ENCODE data around the gene RAB37.
A peak's percentile ranks its signal among the peaks of the same experiment; 100 is the strongest.

RAB37 gene

GRCh38 chr17:74776044-74776962 is 39.2 kb downstream of the RAB37 start, which contains the start of gene NAT9 (continued):
- TF ChIP-seq ZNF639 (tag by site-specific recombination; IDR thresholded peaks at IDR 0.05) (0 out of 2 replicates have a peak, but pooled peaks have one; percentile 37), ZBTB21 (tag by site-specific recombination; IDR thresholded peaks at IDR 0.05) (no peak; the same call in 1 of the 2 replicates), ZNF433 (tag by site-specific recombination; IDR thresholded peaks at IDR 0.05; ENCODE audit: low read depth) (no peak), ZNF692 (tag by site-specific recombination; IDR thresholded peaks at IDR 0.05) (peak; percentile 88)

GRCh38 chr17:74776990-74777389 is 39.9 kb downstream of the RAB37 start:
- ChIA-PET CTCF (interaction anchor here (0.6 to 12.4 kb wide), 7 partner anchors 15 to 120 kb away, joined by 3 to 120 read pairs (median 13); partner anchors contain the start of gene NHERF1), POLR2A (interaction anchor here (0.9 to 3.9 kb wide), 15 partner anchors 10 to 120 kb away, joined by 3 to 49 read pairs (median 5); partner anchors contain the start of gene FDXR)
- peaks cover 3 to 48% of the 10 kb centered on the region in 2 experiments; a peak in 2 of 3 replicates for H3K36me3 ChIP-seq (ENCODE audit: control insufficient read depth in 2 of 2, insufficient read depth in 1 of 2, low read length in 2 of 2)
- H3K9me3 ChIP-seq (ENCODE audit: control insufficient read depth, insufficient read depth, low read depth, low read length) = no peaks in the 10 kb centered on the region
- no peak overlapping the region; the same call in 1 of the 2 replicates for H3K27ac ChIP-seq (ENCODE audit: extremely low read depth, low read depth, low read length)
- H3K4me3 ChIP-seq (ENCODE audit: low read depth, low read length) = peak overlapping the region; percentile 84
- H3K4me1 ChIP-seq (ENCODE audit: control insufficient read depth, insufficient read depth, low read length) = peaks cover 3% of the 10 kb centered on the region; the same call in 1 of the 2 replicates
- TF ChIP-seq ZNF510 (tag by site-specific recombination; IDR thresholded peaks at IDR 0.05; ENCODE audit: insufficient replicate concordance) (no peak), ZNF335 (tag by site-specific recombination; conservative IDR thresholded peaks at IDR 0.05) (no peak), PATZ1 (tag by site-specific recombination; IDR thresholded peaks at IDR 0.05) (no peak), ZNF792 (tag by site-specific recombination; IDR thresholded peaks at IDR 0.05) (no peak), ZNF521 (tag by site-specific recombination; IDR thresholded peaks at IDR 0.05) (no peak), GLI2 (tag by site-specific recombination; IDR thresholded peaks at IDR 0.05; ENCODE audit: borderline replicate concordance, low read depth) (no peak), ZNF19 (tag by site-specific recombination; IDR thresholded peaks at IDR 0.05; ENCODE audit: low read depth) (no peak), ZNF530 (tag by site-specific recombination; IDR thresholded peaks at IDR 0.05; ENCODE audit: low read depth) (no peak), ZNF561 (tag by site-specific recombination; IDR thresholded peaks at IDR 0.05; ENCODE audit: borderline replicate concordance) (no peak), ZNF416 (tag by site-specific recombination; IDR thresholded peaks at IDR 0.05) (no peak)

GRCh38 chr17:74777901-74778515 is 41.0 kb downstream of the RAB37 start:
- H3K9me3 ChIP-seq (ENCODE audit: control insufficient read depth, insufficient read depth, low read depth, low read length) = no peaks in the 10 kb centered on the region
- peak; percentile 83 for TF ChIP-seq SP7 (tag by site-specific recombination; IDR thresholded peaks at IDR 0.05)
- TF ChIP-seq ZNF585B (tag by site-specific recombination; IDR thresholded peaks at IDR 0.05) = no peak
- no peak for TF ChIP-seq ZBTB20 (tag by site-specific recombination; IDR thresholded peaks at IDR 0.05)
- TF ChIP-seq ZSCAN4 (tag by site-specific recombination; IDR thresholded peaks at IDR 0.05) = no peak
- no peak for TF ChIP-seq YY1 (tag by site-specific recombination; IDR thresholded peaks at IDR 0.05)
- TF ChIP-seq ZNF610 (tag by site-specific recombination; IDR thresholded peaks at IDR 0.05; ENCODE audit: borderline replicate concordance) = no peak
- no peak overlapping the region for H3K4me3 ChIP-seq (ENCODE audit: low read depth, low read length)
- H3K27ac ChIP-seq (ENCODE audit: extremely low read depth, low read depth, low read length) = no peak overlapping the region
- H3K36me3 ChIP-seq (ENCODE audit: control insufficient read depth in 2 of 2, insufficient read depth in 1 of 2, low read length in 2 of 2) = peaks cover 3 to 47% of the 10 kb centered on the region in 2 experiments; a peak in 2 of 3 replicates
- ChIA-PET POLR2A (no interaction called here), CTCF (interaction anchor here (2.7 to 12.4 kb wide), 3 partner anchors 14 to 84 kb away, joined by 14 to 120 read pairs (median 84); partner anchors contain the start of gene NHERF1)
- peaks cover 3% of the 10 kb centered on the region; the same call in 1 of the 2 replicates for H3K4me1 ChIP-seq (ENCODE audit: control insufficient read depth, insufficient read depth, low read length)

Data from HEK293 (cell line).